Transverse colon (tissue), 3 donors: ENCODE measurements around the gene CDK2AP2.

Experiments
- CTCF ChIP-seq, 5 experiments: fragments of 200-600 bp in 3 of 5; fragments of 450-650 bp in 2 of 5; sonication (generic) in 3 of 5; IDR thresholded peaks; 1 replicate in 2 of 5; 2 replicates in 3 of 5; pipeline ENCODE4 v1.5.1; 2016 to 2017; ENCODE audit warnings: antibody characterized with exemption in 5 of 5, inconsistent platforms in 3 of 5, mild to moderate bottlenecking in 2 of 5, moderate library complexity in 1 of 5
- EP300 ChIP-seq: sonication (generic); formaldehyde crosslinking; IDR thresholded peaks from one replicate; pipeline ENCODE4 v1.6.1; 2017; ENCODE audit warnings: antibody characterized with exemption, low read depth
- POLR2A ChIP-seq: fragments of 450-650 bp; IDR thresholded peaks from one replicate; pipeline ENCODE4 v1.6.1; 2016; ENCODE audit warnings: antibody characterized with exemption, mild to moderate bottlenecking, moderate library complexity

GRCh38 chr11:67528376-67528775 is 20.4 kb upstream of the CDK2AP2 start:
- TF ChIP-seq EP300 (no peak), CTCF (IDR thresholded peaks at IDR 0.05) (no peak), POLR2A (no peak)
